ENCODE data around the gene CMIP. TPM values are rescaled to one million over a fixed set of nuclear protein-coding genes. Genes with fewer than 3 reads are reported as not detected.

The CMIP gene
- total and polyA plus RNA-seq, 7 donors: 11.0 to 60.3 (median 20.4) TPM

DNA sequence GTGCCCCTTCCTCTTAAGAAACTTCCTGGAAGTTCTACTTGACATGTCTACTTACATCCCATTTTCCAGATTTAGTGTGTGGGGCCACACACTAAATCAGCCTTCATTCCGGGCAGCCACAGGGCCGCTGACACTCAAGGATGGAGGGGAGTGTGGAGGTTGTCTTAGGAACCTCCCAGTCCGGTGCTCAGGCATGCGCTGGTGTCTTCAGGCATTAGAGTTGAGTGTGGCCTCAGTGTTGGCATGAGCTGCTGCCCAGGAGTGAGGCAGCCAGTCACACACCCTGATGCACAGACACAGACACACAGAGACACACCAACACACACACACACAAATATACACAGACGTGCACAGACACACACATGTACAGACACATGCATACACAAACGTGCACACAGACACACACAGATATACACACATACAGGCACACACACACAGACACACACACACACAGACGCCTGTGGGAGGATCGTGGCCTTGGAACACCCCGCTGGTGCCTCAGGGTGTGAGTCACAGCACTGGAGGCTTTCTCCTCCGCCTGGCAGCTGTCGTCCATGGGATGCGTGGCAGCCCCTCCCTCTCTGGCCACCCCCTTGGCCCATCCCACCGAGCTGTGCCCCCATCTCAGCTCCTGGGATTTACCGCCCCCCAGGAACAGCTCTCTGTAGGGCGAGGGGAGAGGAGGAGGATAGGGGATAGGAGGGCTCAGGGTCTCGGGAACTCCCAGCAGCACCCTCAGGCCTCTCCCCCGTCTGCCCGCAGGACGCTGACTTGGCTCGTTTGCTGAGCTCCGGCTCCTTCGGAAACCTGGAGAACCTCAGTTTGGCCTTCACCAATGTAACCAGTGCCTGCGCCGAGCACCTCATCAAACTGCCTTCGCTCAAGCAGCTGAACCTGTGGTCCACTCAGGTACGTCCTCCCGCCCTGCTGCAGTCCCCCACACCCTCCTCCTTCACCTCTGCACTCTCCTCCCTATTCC, 258.9 kb downstream of the CMIP start:
- H3K27ac ChIP-seq: peak overlapping the region in 3 of 4 donors; percentile 32 to 70 (median 63)
- TF ChIP-seq POLR2AphosphoS5 (IDR thresholded peaks at IDR 0.05) (peak in 2 of 4 donors; percentile 15 to 35), EP300 (IDR thresholded peaks at IDR 0.05) (no peak), POLR2A (IDR thresholded peaks at IDR 0.05) (no peak)
- TF ChIP-seq, protein P1, sequence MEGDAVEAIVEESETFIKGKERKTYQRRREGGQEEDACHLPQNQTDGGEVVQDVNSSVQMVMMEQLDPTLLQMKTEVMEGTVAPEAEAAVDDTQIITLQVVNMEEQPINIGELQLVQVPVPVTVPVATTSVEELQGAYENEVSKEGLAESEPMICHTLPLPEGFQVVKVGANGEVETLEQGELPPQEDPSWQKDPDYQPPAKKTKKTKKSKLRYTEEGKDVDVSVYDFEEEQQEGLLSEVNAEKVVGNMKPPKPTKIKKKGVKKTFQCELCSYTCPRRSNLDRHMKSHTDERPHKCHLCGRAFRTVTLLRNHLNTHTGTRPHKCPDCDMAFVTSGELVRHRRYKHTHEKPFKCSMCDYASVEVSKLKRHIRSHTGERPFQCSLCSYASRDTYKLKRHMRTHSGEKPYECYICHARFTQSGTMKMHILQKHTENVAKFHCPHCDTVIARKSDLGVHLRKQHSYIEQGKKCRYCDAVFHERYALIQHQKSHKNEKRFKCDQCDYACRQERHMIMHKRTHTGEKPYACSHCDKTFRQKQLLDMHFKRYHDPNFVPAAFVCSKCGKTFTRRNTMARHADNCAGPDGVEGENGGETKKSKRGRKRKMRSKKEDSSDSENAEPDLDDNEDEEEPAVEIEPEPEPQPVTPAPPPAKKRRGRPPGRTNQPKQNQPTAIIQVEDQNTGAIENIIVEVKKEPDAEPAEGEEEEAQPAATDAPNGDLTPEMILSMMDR (IDR thresholded peaks at IDR 0.05): no peak
- H3K4me1 ChIP-seq: peaks cover 0 to 35% (median 33%) of the 10 kb centered on the region in 4 donors
- WGBS, 2 donors: 83 to 88% methylated on average over 27 of the region's 27 CpGs
- no peaks in the 10 kb centered on the region for H3K9me3 ChIP-seq
- DNase-seq: no peak
- H3K4me3 ChIP-seq: no peak overlapping the region
- H3K27me3 ChIP-seq: no peaks in the 10 kb centered on the region
- intact Hi-C loops (cut with DNase I): no loop called here
- H3K36me3 ChIP-seq: peaks cover 5 to 89% (median 27%) of the 10 kb centered on the region in 4 donors

DNA sequence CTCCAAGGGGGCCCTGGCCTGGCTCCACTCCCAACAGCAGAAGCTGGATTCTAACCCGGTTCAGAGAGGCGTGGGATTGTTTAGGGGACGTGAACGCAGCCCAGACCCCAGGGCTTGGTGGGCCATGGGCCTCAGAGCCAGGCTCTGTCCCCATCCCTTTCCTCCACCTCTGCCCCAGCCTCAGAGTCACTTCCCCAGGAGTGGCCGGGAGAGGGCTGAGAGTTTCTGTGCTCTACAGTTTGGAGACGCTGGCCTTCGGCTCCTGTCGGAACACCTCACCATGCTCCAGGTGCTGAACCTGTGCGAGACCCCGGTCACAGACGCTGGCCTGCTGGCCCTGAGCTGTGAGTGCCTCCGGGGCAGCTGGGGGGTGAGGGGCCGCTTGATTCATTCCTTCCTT, 260.7 kb downstream of the CMIP start:
- Histone ChIP-seq H3K27me3 (no peaks in the 10 kb centered on the region), H3K9me3 (no peaks in the 10 kb centered on the region), H3K27ac (peak overlapping the region in 3 of 4 donors; percentile 74 to 87 (median 86)), H3K36me3 (peaks cover 5 to 72% (median 26%) of the 10 kb centered on the region in 4 donors), H3K4me3 (no peak overlapping the region), H3K4me1 (peaks cover 0 to 40% (median 40%) of the 10 kb centered on the region in 4 donors)
- 94% methylated on average over 13 of the region's 13 CpGs for WGBS, 2 donors
- no peak for DNase-seq
- intact Hi-C loops (cut with DNase I): loop anchor here (5.0 kb wide), 1 partner anchor 263 kb away; the partner anchor contains the start of gene CMIP
- TF ChIP-seq EP300 (IDR thresholded peaks at IDR 0.05) (no peak), POLR2AphosphoS5 (IDR thresholded peaks at IDR 0.05) (no peak), POLR2A (IDR thresholded peaks at IDR 0.05) (no peak)
- TF ChIP-seq, protein P1 (IDR thresholded peaks at IDR 0.05): no peak

- Histone ChIP-seq H3K36me3 (peaks cover 4 to 58% (median 26%) of the 10 kb centered on the region in 4 donors), H3K4me3 (no peak overlapping the region), H3K27me3 (no peaks in the 10 kb centered on the region), H3K27ac (peak overlapping the region in 3 of 4 donors; percentile 74 to 87 (median 86)), H3K4me1 (peaks cover 2 to 53% (median 52%) of the 10 kb centered on the region in 4 donors), H3K9me3 (no peaks in the 10 kb centered on the region)
- 91 to 93% methylated on average over 26 of the region's 26 CpGs for WGBS, 2 donors
- intact Hi-C loops (cut with DNase I): loop anchor here (5.0 kb wide), 1 partner anchor 264 kb away; the partner anchor contains the start of gene CMIP
- TF ChIP-seq EP300 (IDR thresholded peaks at IDR 0.05): no peak
- TF ChIP-seq, protein P1 (IDR thresholded peaks at IDR 0.05): no peak
- TF ChIP-seq POLR2AphosphoS5 (IDR thresholded peaks at IDR 0.05): no peak
- TF ChIP-seq POLR2A (IDR thresholded peaks at IDR 0.05): no peak
- DNase-seq: no peak
Observed at GRCh38 chr16:81706327-81707295, 262.0 kb downstream of the CMIP start.

Measured in sigmoid colon (tissue), 7 donors.